ENCODE measurements around the gene YWHAQ. TPM values are rescaled to one million over a fixed set of nuclear protein-coding genes. Genes with fewer than 3 reads are reported as not detected.

Gene YWHAQ
- total RNA-seq, 1 donor from 2014 or later = 655 TPM

GRCh38 chr2:9536504-9536903 lies 94.3 kb downstream of the YWHAQ start:
- TF ChIP-seq CTCF (IDR thresholded peaks at IDR 0.05) = no peak
- no peak for TF ChIP-seq EZH2phosphoT487 (IDR thresholded peaks at IDR 0.05)
- TF ChIP-seq EZH2 (IDR thresholded peaks at IDR 0.05) = no peak
- H3K9ac ChIP-seq = no peak overlapping the region
- H3F3A ChIP-seq (ENCODE audit: low read depth) = peaks cover 10% of the 10 kb centered on the region
- no peaks in the 10 kb centered on the region for H3K9me3 ChIP-seq (ENCODE audit: low read depth)
- peaks cover 15% of the 10 kb centered on the region for H3K36me3 Mint-ChIP-seq
- H3K4me3 ChIP-seq = no peak overlapping the region
- H3K9me3 Mint-ChIP-seq = no peaks in the 10 kb centered on the region
- H3K27me3 Mint-ChIP-seq (ENCODE audit: insufficient read depth, low read depth) = no peaks in the 10 kb centered on the region
- H3K4me3 Mint-ChIP-seq = no peak overlapping the region
- no peak overlapping the region for H3K27ac Mint-ChIP-seq
- H3K4me2 ChIP-seq = no peak overlapping the region
- peaks cover 12% of the 10 kb centered on the region for H4K20me1 ChIP-seq (ENCODE audit: low read depth)
- no peaks in the 10 kb centered on the region for H3K4me1 ChIP-seq
- H2AFZ ChIP-seq (replicated peaks) = no peak overlapping the region
- H3K27me3 ChIP-seq = no peaks in the 10 kb centered on the region
- H3K27ac ChIP-seq = no peak overlapping the region
- DNase-seq (ENCODE audit: low spot score) = no peak
- peaks cover 7% of the 10 kb centered on the region for H3K36me3 ChIP-seq
- H3K79me2 ChIP-seq (ENCODE audit: low read depth) = peaks cover 21% of the 10 kb centered on the region
- H3K4me1 Mint-ChIP-seq = peaks cover 5% of the 10 kb centered on the region

- Mint-ChIP-seq H3K4me3 (no peak overlapping the region), H3K4me1 (peaks cover 5% of the 10 kb centered on the region), H3K27ac (no peak overlapping the region), H3K27me3 (ENCODE audit: insufficient read depth, low read depth) (no peaks in the 10 kb centered on the region), H3K9me3 (no peaks in the 10 kb centered on the region), H3K36me3 (peaks cover 18% of the 10 kb centered on the region)
- no peaks in the 10 kb centered on the region for H3K9me3 ChIP-seq (ENCODE audit: low read depth)
- H3K27ac ChIP-seq = no peak overlapping the region
- H3K79me2 ChIP-seq (ENCODE audit: low read depth) = peaks cover 14% of the 10 kb centered on the region
- H3K4me2 ChIP-seq = no peak overlapping the region
- peaks cover 7% of the 10 kb centered on the region for H3K36me3 ChIP-seq
- TF ChIP-seq EZH2 (IDR thresholded peaks at IDR 0.05) (no peak), EZH2phosphoT487 (IDR thresholded peaks at IDR 0.05) (no peak), CTCF (IDR thresholded peaks at IDR 0.05) (no peak)
- H3F3A ChIP-seq (ENCODE audit: low read depth) = peaks cover 10% of the 10 kb centered on the region
- H3K4me3 ChIP-seq = no peak overlapping the region
- no peak overlapping the region for H3K9ac ChIP-seq
- no peak for DNase-seq (ENCODE audit: low spot score)
- peaks cover 7% of the 10 kb centered on the region for H4K20me1 ChIP-seq (ENCODE audit: low read depth)
- H3K27me3 ChIP-seq = no peaks in the 10 kb centered on the region
- no peak overlapping the region for H2AFZ ChIP-seq (replicated peaks)
- H3K4me1 ChIP-seq = no peaks in the 10 kb centered on the region
These were observed 95.6 kb downstream of the YWHAQ start for GRCh38 chr2:9535177-9535576.

Small RNA genes within 50 kb of the gene (small RNA-seq; reads per million reads assigned to genes)
- not detected for gene RF00019

Other genes with a start within 250 kb of the YWHAQ start
- 14.6 and 17.3 TPM in 2 replicates for gene ITGB1BP1, start 207.5 kb downstream of the YWHAQ start, total RNA-seq (ENCODE audit: low replicate concordance)
- 129 and 199 TPM in 2 replicates for gene CPSF3, start 207.3 kb downstream of the YWHAQ start, total RNA-seq (ENCODE audit: low replicate concordance)
- gene IAH1, start 156.4 kb downstream of the YWHAQ start, total RNA-seq (ENCODE audit: low replicate concordance) = 22.4 and 45.6 TPM in 2 replicates
- gene ADAM17, start 75.2 kb downstream of the YWHAQ start, total RNA-seq (ENCODE audit: low replicate concordance) = 49.7 and 72.1 TPM in 2 replicates
- gene TAF1B, start 212.5 kb upstream of the YWHAQ start, total RNA-seq (ENCODE audit: low replicate concordance) = 53.8 and 86.3 TPM in 2 replicates

Measured in neural progenitor cell (in vitro differentiated cells).